ENCODE results near the gene NPC1.

Gene NPC1

GRCh38 chr18:23548275-23548674 lies 38.0 kb downstream of the NPC1 start:
- Mint-ChIP-seq H3K4me1 (peaks cover 16% of the 10 kb centered on the region), H3K27me3 (no peaks in the 10 kb centered on the region), H3K36me3 (ENCODE audit: insufficient read depth) (peaks cover 70% of the 10 kb centered on the region), H3K4me3 (no peak overlapping the region), H3K27ac (ENCODE audit: low read depth) (peak overlapping the region; percentile 4), H3K9me3 (no peaks in the 10 kb centered on the region)
- DNase-seq (ENCODE audit: low spot score in 2 of 2) (no peak), ATAC-seq (replicated peaks; ENCODE audit: extremely low read depth, poor library complexity, severe bottlenecking) (no peak)

- ATAC-seq (replicated peaks; ENCODE audit: extremely low read depth, poor library complexity, severe bottlenecking) (no peak), DNase-seq (ENCODE audit: low spot score in 2 of 2) (no peak)
- H3K36me3 Mint-ChIP-seq (ENCODE audit: insufficient read depth) = peaks cover 71% of the 10 kb centered on the region
Observed at GRCh38 chr18:23547846-23548245, 38.5 kb downstream of the NPC1 start.

GRCh38 chr18:23547306-23547705 lies 39.0 kb downstream of the NPC1 start:
- Mint-ChIP-seq H3K27ac (ENCODE audit: low read depth) (peak overlapping the region; percentile 29), H3K27me3 (no peaks in the 10 kb centered on the region), H3K36me3 (ENCODE audit: insufficient read depth) (peaks cover 71% of the 10 kb centered on the region), H3K9me3 (no peaks in the 10 kb centered on the region), H3K4me3 (no peak overlapping the region), H3K4me1 (peaks cover 16% of the 10 kb centered on the region)
- DNase-seq (ENCODE audit: low spot score in 2 of 2) (no peak), ATAC-seq (replicated peaks; ENCODE audit: extremely low read depth, poor library complexity, severe bottlenecking) (no peak)

More at GRCh38 chr18:23547846-23548245, 38.5 kb downstream of the NPC1 start:
- Mint-ChIP-seq H3K27ac (ENCODE audit: low read depth) (peak overlapping the region; percentile 4), H3K4me1 (peaks cover 16% of the 10 kb centered on the region), H3K9me3 (no peaks in the 10 kb centered on the region), H3K4me3 (no peak overlapping the region), H3K27me3 (no peaks in the 10 kb centered on the region)

GRCh38 chr18:23545247-23545789 lies 41.0 kb downstream of the NPC1 start:
- Mint-ChIP-seq H3K27ac (ENCODE audit: low read depth) (no peak overlapping the region), H3K36me3 (ENCODE audit: insufficient read depth) (peaks cover 65% of the 10 kb centered on the region), H3K4me1 (peaks cover 20% of the 10 kb centered on the region), H3K27me3 (no peaks in the 10 kb centered on the region), H3K9me3 (no peaks in the 10 kb centered on the region), H3K4me3 (no peak overlapping the region)
- no peak for ATAC-seq (replicated peaks; ENCODE audit: extremely low read depth, poor library complexity, severe bottlenecking)
- no peak for DNase-seq (ENCODE audit: low spot score in 2 of 2)

GRCh38 chr18:23542461-23542860 lies 43.8 kb downstream of the NPC1 start:
- no peaks in the 10 kb centered on the region for H3K27me3 Mint-ChIP-seq
- H3K4me1 Mint-ChIP-seq = peaks cover 28% of the 10 kb centered on the region
- DNase-seq (ENCODE audit: low spot score in 2 of 2) (no peak), ATAC-seq (replicated peaks; ENCODE audit: extremely low read depth, poor library complexity, severe bottlenecking) (no peak)
- H3K27ac Mint-ChIP-seq (ENCODE audit: low read depth) = no peak overlapping the region
- H3K36me3 Mint-ChIP-seq (ENCODE audit: insufficient read depth) = peaks cover 67% of the 10 kb centered on the region
- no peak overlapping the region for H3K4me3 Mint-ChIP-seq
- H3K9me3 Mint-ChIP-seq = no peaks in the 10 kb centered on the region

- DNase-seq (ENCODE audit: low spot score in 2 of 2) = no peak
- peaks cover 20% of the 10 kb centered on the region for H3K4me1 Mint-ChIP-seq
- ATAC-seq (replicated peaks; ENCODE audit: extremely low read depth, poor library complexity, severe bottlenecking) = no peak
- H3K27ac Mint-ChIP-seq (ENCODE audit: low read depth) = peak overlapping the region; percentile 68
- H3K36me3 Mint-ChIP-seq (ENCODE audit: insufficient read depth) = peaks cover 70% of the 10 kb centered on the region
- no peaks in the 10 kb centered on the region for H3K9me3 Mint-ChIP-seq
- no peaks in the 10 kb centered on the region for H3K27me3 Mint-ChIP-seq
- no peak overlapping the region for H3K4me3 Mint-ChIP-seq
Observed at GRCh38 chr18:23541349-23542093, 44.8 kb downstream of the NPC1 start.

- Mint-ChIP-seq H3K9me3 (no peaks in the 10 kb centered on the region), H3K27me3 (no peaks in the 10 kb centered on the region), H3K4me3 (no peak overlapping the region), H3K4me1 (peaks cover 17% of the 10 kb centered on the region), H3K36me3 (ENCODE audit: insufficient read depth) (peaks cover 76% of the 10 kb centered on the region), H3K27ac (ENCODE audit: low read depth) (peak overlapping the region; percentile 68)
- DNase-seq (ENCODE audit: low spot score in 2 of 2) (no peak), ATAC-seq (replicated peaks; ENCODE audit: extremely low read depth, poor library complexity, severe bottlenecking) (peak; percentile 80)
Observed at GRCh38 chr18:23540867-23541266, 45.4 kb downstream of the NPC1 start.

- H3K27ac Mint-ChIP-seq (ENCODE audit: low read depth) = peak overlapping the region; percentile 68
- ATAC-seq (replicated peaks; ENCODE audit: extremely low read depth, poor library complexity, severe bottlenecking) (no peak), DNase-seq (ENCODE audit: low spot score in 2 of 2) (no peak)
- no peaks in the 10 kb centered on the region for H3K27me3 Mint-ChIP-seq
- no peak overlapping the region for H3K4me3 Mint-ChIP-seq
- peaks cover 17% of the 10 kb centered on the region for H3K4me1 Mint-ChIP-seq
- H3K9me3 Mint-ChIP-seq = no peaks in the 10 kb centered on the region
- peaks cover 78% of the 10 kb centered on the region for H3K36me3 Mint-ChIP-seq (ENCODE audit: insufficient read depth)
Observed at GRCh38 chr18:23539911-23540525, 46.3 kb downstream of the NPC1 start.

GRCh38 chr18:23539296-23539695 lies 47.0 kb downstream of the NPC1 start:
- H3K27ac Mint-ChIP-seq (ENCODE audit: low read depth) = no peak overlapping the region
- H3K4me3 Mint-ChIP-seq = no peak overlapping the region
- peaks cover 17% of the 10 kb centered on the region for H3K4me1 Mint-ChIP-seq
- H3K36me3 Mint-ChIP-seq (ENCODE audit: insufficient read depth) = peaks cover 79% of the 10 kb centered on the region
- DNase-seq (ENCODE audit: low spot score in 2 of 2) (no peak), ATAC-seq (replicated peaks; ENCODE audit: extremely low read depth, poor library complexity, severe bottlenecking) (no peak)
- no peaks in the 10 kb centered on the region for H3K27me3 Mint-ChIP-seq
- H3K9me3 Mint-ChIP-seq = no peaks in the 10 kb centered on the region

- no peaks in the 10 kb centered on the region for H3K27me3 Mint-ChIP-seq
- H3K27ac Mint-ChIP-seq (ENCODE audit: low read depth) = no peak overlapping the region
- ATAC-seq (replicated peaks; ENCODE audit: extremely low read depth, poor library complexity, severe bottlenecking) = no peak
- H3K9me3 Mint-ChIP-seq = no peaks in the 10 kb centered on the region
- DNase-seq (ENCODE audit: low spot score in 2 of 2) = no peak
- peaks cover 76% of the 10 kb centered on the region for H3K36me3 Mint-ChIP-seq (ENCODE audit: insufficient read depth)
- H3K4me1 Mint-ChIP-seq = peaks cover 17% of the 10 kb centered on the region
- no peak overlapping the region for H3K4me3 Mint-ChIP-seq
Observed at GRCh38 chr18:23538870-23539269, 47.4 kb downstream of the NPC1 start.

GRCh38 chr18:23538001-23538400 lies 48.3 kb downstream of the NPC1 start:
- ATAC-seq (replicated peaks; ENCODE audit: extremely low read depth, poor library complexity, severe bottlenecking) = no peak
- no peak for DNase-seq (ENCODE audit: low spot score in 2 of 2)
- Mint-ChIP-seq H3K27ac (ENCODE audit: low read depth) (no peak overlapping the region), H3K9me3 (no peaks in the 10 kb centered on the region), H3K36me3 (ENCODE audit: insufficient read depth) (peaks cover 69% of the 10 kb centered on the region), H3K4me1 (peaks cover 17% of the 10 kb centered on the region), H3K27me3 (no peaks in the 10 kb centered on the region), H3K4me3 (no peak overlapping the region)

- Mint-ChIP-seq H3K27ac (ENCODE audit: low read depth) (no peak overlapping the region), H3K4me1 (peaks cover 17% of the 10 kb centered on the region)
Observed at GRCh38 chr18:23537274-23537673, 49.0 kb downstream of the NPC1 start.

GRCh38 chr18:23536204-23536603 lies 50.1 kb downstream of the NPC1 start:
- ATAC-seq (replicated peaks; ENCODE audit: extremely low read depth, poor library complexity, severe bottlenecking) (no peak), DNase-seq (ENCODE audit: low spot score in 2 of 2) (no peak)
- H3K27me3 Mint-ChIP-seq = no peaks in the 10 kb centered on the region
- H3K27ac Mint-ChIP-seq (ENCODE audit: low read depth) = no peak overlapping the region
- peaks cover 13% of the 10 kb centered on the region for H3K4me1 Mint-ChIP-seq
- H3K9me3 Mint-ChIP-seq = no peaks in the 10 kb centered on the region
- no peak overlapping the region for H3K4me3 Mint-ChIP-seq
- peaks cover 71% of the 10 kb centered on the region for H3K36me3 Mint-ChIP-seq (ENCODE audit: insufficient read depth)

More at GRCh38 chr18:23537274-23537673, 49.0 kb downstream of the NPC1 start:
- no peaks in the 10 kb centered on the region for H3K9me3 Mint-ChIP-seq
- peaks cover 68% of the 10 kb centered on the region for H3K36me3 Mint-ChIP-seq (ENCODE audit: insufficient read depth)
- ATAC-seq (replicated peaks; ENCODE audit: extremely low read depth, poor library complexity, severe bottlenecking) = no peak
- H3K27me3 Mint-ChIP-seq = no peaks in the 10 kb centered on the region
- DNase-seq (ENCODE audit: low spot score in 2 of 2) = no peak
- H3K4me3 Mint-ChIP-seq = no peak overlapping the region
